HepG2 (cell line): Measurements from ENCODE around the gene MVP. TPM values are rescaled to one million over a fixed set of nuclear protein-coding genes. Genes with fewer than 3 reads are reported as not detected.

Source experiments
- ETS1 ChIP-seq: sonication (generic); formaldehyde crosslinking; IDR thresholded peaks from 2 replicates; pipeline ENCODE4 v1.4.0; 2020; ENCODE audit warnings: missing genetic modification reagents
- HNRNPL ChIP-seq: fragments of 200-400 bp; formaldehyde crosslinking; IDR thresholded peaks from 2 replicates; pipeline ENCODE4 v1.6.1; 2017; ENCODE audit warnings: mild to moderate bottlenecking, low read depth, low read length
- ISX ChIP-seq: sonication (generic); formaldehyde crosslinking; conservative IDR thresholded peaks from 2 replicates; pipeline ENCODE4 v1.5.0; 2020; ENCODE audit warnings: missing genetic modification reagents
- MYC ChIP-seq: sonication (generic); formaldehyde crosslinking; IDR thresholded peaks from 2 replicates; pipeline ENCODE4 v1.9.0; 2021; ENCODE audit warnings: missing genetic modification reagents, borderline replicate concordance
- PRDM10 ChIP-seq: sonication (generic); formaldehyde crosslinking; IDR thresholded peaks from 2 replicates; pipeline ENCODE4 v1.4.0; 2020; ENCODE audit warnings: low read depth, missing genetic modification reagents
- TRAFD1 ChIP-seq: sonication (generic); formaldehyde crosslinking; IDR thresholded peaks from 2 replicates; pipeline ENCODE4 v1.5.1; 2020; ENCODE audit warnings: missing genetic modification reagents, mild to moderate bottlenecking, borderline replicate concordance
- ZNF446 ChIP-seq: sonication (generic); formaldehyde crosslinking; IDR thresholded peaks from 2 replicates; pipeline ENCODE4 v1.5.0; 2020; ENCODE audit warnings: mild to moderate bottlenecking, missing genetic modification reagents
- ZNF687 ChIP-seq: sonication (generic); formaldehyde crosslinking; IDR thresholded peaks from 2 replicates; pipeline ENCODE4 v1.5.1; 2020; ENCODE audit warnings: mild to moderate bottlenecking, missing genetic modification reagents, moderate library complexity
- ZNF768 ChIP-seq: sonication (generic); formaldehyde crosslinking; IDR thresholded peaks from 2 replicates; pipeline ENCODE4 v1.4.0; 2020; ENCODE audit warnings: missing genetic modification reagents
- polyA plus RNA-seq, 8 experiments: library from polyadenylated mRNA; depleted of rRNA in 3 of 8; stranded (reverse) in 7 of 8; unstranded in 1 of 8; fragments of >200 nt; fragmentation: Illumina TruSeq in 4 of 8; extraction: Trizol in 4 of 8; gene quantifications; 2 replicates each; pipeline versions ENCODE4 v1.2.1 to v1.2.3, GENCODE V29; 2011 to 2016; ENCODE audit warnings: low read depth in 4 of 8, missing spikeins in 1 of 8, mixed read lengths in 1 of 8; ENCODE audit not compliant: insufficient read depth in 1 of 8
- total RNA-seq, 5 experiments: library from RNA; depleted of rRNA; stranded (reverse); fragments of >200 nt; fragmentation: Illumina TruSeq; extraction: Trizol; gene quantifications; 2 replicates each; pipeline ENCODE4 v1.2.3, GENCODE V29; 2016; ENCODE audit warnings: low read depth in 1 of 5

MVP gene
- total and polyA plus RNA-seq, 2 of the 13 experiments (the other 11 are each of a cell fraction or from before 2014, with no cell fraction given), result 22.9 to 43.5 TPM

- TF ChIP-seq ZNF446 (CRISPR knock-in tag), result peak; percentile 13; the same call in 1 of the 2 replicates
- TF ChIP-seq ISX (CRISPR knock-in tag), result no peak
- TF ChIP-seq HNRNPL, result no peak
- TF ChIP-seq ZNF768 (CRISPR knock-in tag), result peak; percentile 46; the same call in 1 of the 2 replicates
- no peak for TF ChIP-seq TRAFD1
- TF ChIP-seq ETS1 (CRISPR knock-in tag), result no peak; the same call in 1 of the 2 replicates
- peak; percentile 57 for TF ChIP-seq ZNF687
- TF ChIP-seq PRDM10 (CRISPR knock-in tag), result 0 out of 2 replicates have a peak, but pooled peaks have one; percentile 28
- TF ChIP-seq MYC (CRISPR knock-in tag), result no peak; the same call in 1 of the 2 replicates
Measured at GRCh38 chr16:29811896-29812665, 8.2 kb upstream of the MVP start, which contains the start of gene PRRT2 (continued).
